Nephron progenitor cell (in vitro differentiated cells): ENCODE data around the gene SLC23A2.

Source experiments
- DNase-seq: peaks from one replicate; pipeline ENCODE4 v3.0.0; 2021
- H3K27ac Mint-ChIP-seq: 2 replicates; pipeline ENCODE4 v1.8.0; 2021; ENCODE audit warnings: mild to moderate bottlenecking, moderate library complexity, mixed read lengths
- H3K27me3 Mint-ChIP-seq: 2 replicates; pipeline ENCODE4 v1.8.0; 2021; ENCODE audit warnings: mild to moderate bottlenecking, low read depth, mixed read lengths; ENCODE audit not compliant: poor library complexity
- H3K36me3 Mint-ChIP-seq: 2 replicates; pipeline ENCODE4 v1.8.0; 2021; ENCODE audit warnings: low read depth, mixed read lengths
- H3K4me1 Mint-ChIP-seq: 2 replicates; pipeline ENCODE4 v1.8.0; 2021; ENCODE audit warnings: mixed read lengths
- H3K4me3 Mint-ChIP-seq: 2 replicates; pipeline ENCODE4 v1.8.0; 2021; ENCODE audit warnings: mild to moderate bottlenecking, moderate library complexity, mixed read lengths
- H3K9me3 Mint-ChIP-seq: 2 replicates; pipeline ENCODE4 v1.8.0; 2021; ENCODE audit warnings: mild to moderate bottlenecking, moderate library complexity, mixed read lengths
- CTCF ChIP-seq: fragments of 200-600 bp; sonication (generic); IDR thresholded peaks from 2 replicates; pipeline ENCODE4 v1.5.0; 2021; ENCODE audit warnings: antibody characterized with exemption

SLC23A2 gene

GRCh38 chr20:4904127-4904860 lies 97.0 kb downstream of the SLC23A2 start:
- Mint-ChIP-seq H3K4me1 (no peaks in the 10 kb centered on the region), H3K27ac (no peak overlapping the region), H3K9me3 (peaks cover 13% of the 10 kb centered on the region), H3K4me3 (no peak overlapping the region), H3K27me3 (no peaks in the 10 kb centered on the region), H3K36me3 (peaks cover 55% of the 10 kb centered on the region)
- TF ChIP-seq CTCF, result no peak
- no peak for DNase-seq

GRCh38 chr20:4902788-4903187 lies 98.5 kb downstream of the SLC23A2 start:
- peaks cover 2% of the 10 kb centered on the region for H3K4me1 Mint-ChIP-seq
- H3K36me3 Mint-ChIP-seq, result peaks cover 52% of the 10 kb centered on the region

GRCh38 chr20:4901031-4901818 lies 100.1 kb downstream of the SLC23A2 start:
- TF ChIP-seq CTCF, result no peak
- Mint-ChIP-seq H3K9me3 (peaks cover 3% of the 10 kb centered on the region), H3K4me3 (no peak overlapping the region), H3K27me3 (peaks cover 3% of the 10 kb centered on the region), H3K27ac (peak overlapping the region; percentile 7), H3K36me3 (peaks cover 38% of the 10 kb centered on the region), H3K4me1 (peaks cover 17% of the 10 kb centered on the region)
- no peak for DNase-seq

More at GRCh38 chr20:4902788-4903187, 98.5 kb downstream of the SLC23A2 start:
- Mint-ChIP-seq H3K27me3 (peaks cover 3% of the 10 kb centered on the region), H3K4me3 (no peak overlapping the region), H3K9me3 (peaks cover 9% of the 10 kb centered on the region), H3K27ac (no peak overlapping the region)
- TF ChIP-seq CTCF, result no peak
- DNase-seq, result no peak

- peaks cover 28% of the 10 kb centered on the region for H3K36me3 Mint-ChIP-seq
- TF ChIP-seq CTCF, result no peak
- H3K27me3 Mint-ChIP-seq, result peaks cover 8% of the 10 kb centered on the region
- no peak for DNase-seq
- no peaks in the 10 kb centered on the region for H3K9me3 Mint-ChIP-seq
- H3K4me3 Mint-ChIP-seq, result no peak overlapping the region
- no peak overlapping the region for H3K27ac Mint-ChIP-seq
- peaks cover 41% of the 10 kb centered on the region for H3K4me1 Mint-ChIP-seq
Measured at GRCh38 chr20:4898282-4899244, 102.7 kb downstream of the SLC23A2 start.

GRCh38 chr20:4897600-4897999 lies 103.7 kb downstream of the SLC23A2 start:
- Mint-ChIP-seq H3K27me3 (peaks cover 8% of the 10 kb centered on the region), H3K9me3 (no peaks in the 10 kb centered on the region), H3K4me1 (peaks cover 45% of the 10 kb centered on the region), H3K4me3 (no peak overlapping the region), H3K36me3 (peaks cover 28% of the 10 kb centered on the region), H3K27ac (peak overlapping the region; percentile 48)
- no peak for TF ChIP-seq CTCF
- DNase-seq, result no peak
